MM.1S (cell line): ENCODE results near the gene COMTD1.

ENCODE experiments used
- DNase-seq: peaks from one replicate; pipeline ENCODE4 v3.0.0-alpha.2; 2015
- H2AFZ ChIP-seq: fragments of 300-600 bp; sonication (generic); 2 replicates; pipeline ENCODE4 v1.6.0; 2016; ENCODE audit warnings: antibody characterized with exemption, low read length
- H3F3A ChIP-seq: fragments of 300-600 bp; sonication (generic); 2 replicates; pipeline ENCODE4 v1.6.1; 2016; ENCODE audit warnings: mild to moderate bottlenecking, antibody characterized with exemption, low read length, moderate library complexity, mixed read lengths; ENCODE audit not compliant: insufficient read depth
- H3K27ac ChIP-seq: fragments of 300-600 bp; sonication (generic); 2 replicates; pipeline ENCODE4 v1.5.1; 2016; ENCODE audit warnings: mild to moderate bottlenecking, low read length
- H3K27me3 ChIP-seq: fragments of 300-600 bp; sonication (generic); replicated peaks from 2 replicates; pipeline ENCODE4 v1.6.0; 2016; ENCODE audit warnings: low read length; ENCODE audit not compliant: insufficient read depth
- H3K36me3 ChIP-seq: fragments of 300-600 bp; sonication (generic); replicated peaks from 2 replicates; pipeline ENCODE4 v1.6.1; 2016; ENCODE audit warnings: mild to moderate bottlenecking, low read length, mixed read lengths; ENCODE audit not compliant: insufficient read depth
- H3K4me1 ChIP-seq: fragments of 300-600 bp; sonication (generic); 2 replicates; pipeline ENCODE4 v1.6.1; 2016; ENCODE audit warnings: low read length, mixed read lengths
- H3K4me2 ChIP-seq: fragments of 300-600 bp; sonication (generic); 2 replicates; pipeline ENCODE4 v1.6.0; 2016; ENCODE audit warnings: low read depth, low read length
- H3K4me3 ChIP-seq: fragments of 300-600 bp; sonication (generic); 2 replicates; pipeline ENCODE4 v1.5.1; 2016; ENCODE audit warnings: low read length, mixed read lengths
- H3K79me2 ChIP-seq: fragments of 300-600 bp; sonication (generic); 2 replicates; pipeline ENCODE4 v1.6.1; 2016; ENCODE audit warnings: mixed run types, low read length, mixed read lengths
- H3K9ac ChIP-seq: fragments of 300-600 bp; sonication (generic); 2 replicates; pipeline ENCODE4 v1.6.1; 2016; ENCODE audit warnings: low read length, mixed read lengths
- H3K9me2 ChIP-seq: fragments of 300-600 bp; sonication (generic); replicated peaks from 2 replicates; pipeline ENCODE4 v1.6.1; 2016; ENCODE audit warnings: mild to moderate bottlenecking, low read length, mixed read lengths; ENCODE audit not compliant: insufficient read depth
- H3K9me3 ChIP-seq: fragments of 300-600 bp; sonication (generic); replicated peaks from 2 replicates; pipeline ENCODE4 v1.6.1; 2016; ENCODE audit warnings: mild to moderate bottlenecking, low read length, mixed read lengths; ENCODE audit not compliant: insufficient read depth
- H4K20me1 ChIP-seq: fragments of 300-600 bp; sonication (generic); 2 replicates; pipeline ENCODE4 v1.6.1; 2016; ENCODE audit warnings: mild to moderate bottlenecking, low read length, moderate library complexity, mixed read lengths; ENCODE audit not compliant: insufficient read depth
- CTCF ChIP-seq: fragments of 300-600 bp; sonication (generic); IDR thresholded peaks from 2 replicates; pipeline ENCODE4 v1.5.1; 2016; ENCODE audit warnings: antibody characterized with exemption, low read length, mixed read lengths
- EZH2 ChIP-seq: fragments of 300-600 bp; sonication (generic); optimal IDR thresholded peaks from 2 replicates; pipeline ENCODE3; 2017; ENCODE audit warnings: low read depth, mild to moderate bottlenecking, antibody characterized with exemption, low read length, mixed read lengths
- EZH2phosphoT487 ChIP-seq: fragments of 300-600 bp; sonication (generic); IDR thresholded peaks from 2 replicates; pipeline ENCODE4 v1.6.1; 2018; ENCODE audit warnings: antibody characterized with exemption, low read length

Gene COMTD1

GRCh38 chr10:75261813-75262705 lies 26.3 kb upstream of the COMTD1 start:
- H3F3A ChIP-seq: no peaks in the 10 kb centered on the region
- no peaks in the 10 kb centered on the region for H3K79me2 ChIP-seq
- no peaks in the 10 kb centered on the region for H3K36me3 ChIP-seq
- H3K27ac ChIP-seq: no peak overlapping the region
- no peak overlapping the region for H3K4me3 ChIP-seq
- H3K9me2 ChIP-seq: no peaks in the 10 kb centered on the region
- no peaks in the 10 kb centered on the region for H3K9me3 ChIP-seq
- H4K20me1 ChIP-seq: no peaks in the 10 kb centered on the region
- H3K9ac ChIP-seq: no peak overlapping the region
- DNase-seq: no peak
- no peak overlapping the region for H3K4me2 ChIP-seq
- H3K27me3 ChIP-seq: no peaks in the 10 kb centered on the region
- no peaks in the 10 kb centered on the region for H3K4me1 ChIP-seq
- no peak overlapping the region for H2AFZ ChIP-seq
- TF ChIP-seq CTCF: no peak
- TF ChIP-seq EZH2phosphoT487: no peak
- TF ChIP-seq EZH2: no peak

- H3K79me2 ChIP-seq: no peaks in the 10 kb centered on the region
- no peaks in the 10 kb centered on the region for H3K4me1 ChIP-seq
- no peak overlapping the region for H3K9ac ChIP-seq
- no peak overlapping the region for H3K4me3 ChIP-seq
- H3K27ac ChIP-seq: no peak overlapping the region
- no peaks in the 10 kb centered on the region for H4K20me1 ChIP-seq
- H3K36me3 ChIP-seq: no peaks in the 10 kb centered on the region
- H2AFZ ChIP-seq: no peak overlapping the region
- H3K4me2 ChIP-seq: no peak overlapping the region
- H3K9me3 ChIP-seq: no peaks in the 10 kb centered on the region
- no peak for DNase-seq
- no peaks in the 10 kb centered on the region for H3F3A ChIP-seq
- H3K9me2 ChIP-seq: no peaks in the 10 kb centered on the region
- TF ChIP-seq CTCF: no peak
- TF ChIP-seq EZH2: no peak
- no peak for TF ChIP-seq EZH2phosphoT487
- H3K27me3 ChIP-seq: no peaks in the 10 kb centered on the region
These were observed 25.2 kb upstream of the COMTD1 start for GRCh38 chr10:75260990-75261389.

- Histone ChIP-seq H3K9ac (no peak overlapping the region), H3K4me3 (no peak overlapping the region), H3K79me2 (no peaks in the 10 kb centered on the region), H3K9me2 (no peaks in the 10 kb centered on the region), H3K4me2 (no peak overlapping the region), H2AFZ (no peak overlapping the region), H4K20me1 (no peaks in the 10 kb centered on the region), H3K9me3 (no peaks in the 10 kb centered on the region), H3K36me3 (no peaks in the 10 kb centered on the region), H3K27ac (no peak overlapping the region), H3K27me3 (no peaks in the 10 kb centered on the region), H3F3A (no peaks in the 10 kb centered on the region), H3K4me1 (peaks cover 4% of the 10 kb centered on the region)
- no peak for TF ChIP-seq EZH2phosphoT487
- no peak for TF ChIP-seq EZH2
- no peak for TF ChIP-seq CTCF
- no peak for DNase-seq
These were observed 19.0 kb upstream of the COMTD1 start for GRCh38 chr10:75254739-75255138.
